ENCODE measurements around the gene MCM3AP.

GRCh38 chr21:46191686-46192575, 93.5 kb downstream of the MCM3AP start:
- TF ChIP-seq CTCF (conservative IDR thresholded peaks at IDR 0.05; ENCODE audit: low read length) (no peak), EZH2phosphoT487 (IDR thresholded peaks at IDR 0.05; ENCODE audit: borderline replicate concordance, low read depth, low read length) (no peak)

Measured in OCI-LY7 (cell line).